Esophagus (tissue), 2 donors: ENCODE measurements around the gene PTPRM. TPM values are rescaled to one million over a fixed set of nuclear protein-coding genes. Genes with fewer than 3 reads are reported as not detected.

Experiments used
- H3K27ac ChIP-seq, 2 donors: one replicate each; pipeline ENCODE4 v1.5.1; 2013; ENCODE audit warnings: low read depth in 2 of 2, mild to moderate bottlenecking in 2 of 2, inconsistent platforms in 1 of 2, low read length in 1 of 2, moderate library complexity in 1 of 2
- H3K27me3 ChIP-seq, 2 donors: one replicate each; pipeline ENCODE4 v1.6.1; 2013; ENCODE audit warnings: low read length in 2 of 2, control low read depth in 1 of 2, mild to moderate bottlenecking in 1 of 2; ENCODE audit not compliant: insufficient read depth in 2 of 2, control insufficient read depth in 1 of 2
- H3K36me3 ChIP-seq, 2 donors: one replicate each; pipeline ENCODE4 v1.6.1; 2013; ENCODE audit warnings: low read length in 1 of 2; ENCODE audit not compliant: control insufficient read depth in 2 of 2, insufficient read depth in 2 of 2
- H3K4me1 ChIP-seq, 2 donors: one replicate each; pipeline ENCODE4 v1.6.1; 2013; ENCODE audit warnings: low read length in 1 of 2; ENCODE audit not compliant: control insufficient read depth in 2 of 2, insufficient read depth in 2 of 2
- H3K4me3 ChIP-seq, 2 donors: one replicate each; pipeline ENCODE4 v1.5.1; 2013; ENCODE audit warnings: low read length in 2 of 2, mild to moderate bottlenecking in 2 of 2, low read depth in 1 of 2, moderate library complexity in 1 of 2
- H3K9me3 ChIP-seq, 2 donors: one replicate each; pipeline ENCODE4 v1.6.1; 2013; ENCODE audit warnings: mild to moderate bottlenecking in 2 of 2, low read depth in 1 of 2, low read length in 1 of 2, moderate library complexity in 1 of 2; ENCODE audit not compliant: control insufficient read depth in 2 of 2, insufficient read depth in 1 of 2
- WGBS, 2 donors: extraction: QIAGEN DNeasy Blood & Tissue Kit; methylation state at CpG; one replicate each; pipeline ENCODE4 v1.1.7; 2013; 5-methylcytosine and 5-hydroxymethylcytosine counted together
- polyA plus RNA-seq, 2 donors: library from polyadenylated mRNA; stranded (reverse); fragments of 200-250 nt; gene quantifications; one replicate each; pipeline ENCODE4 v1.2.3, GENCODE V29; 2013
- donor health status: healthy with polysubstance abuse.
- donor health status: Bipolar disorder and iron deficiency.

PTPRM gene
- polyA plus RNA-seq, 2 donors = 6.3 to 10.4 TPM

DNA sequence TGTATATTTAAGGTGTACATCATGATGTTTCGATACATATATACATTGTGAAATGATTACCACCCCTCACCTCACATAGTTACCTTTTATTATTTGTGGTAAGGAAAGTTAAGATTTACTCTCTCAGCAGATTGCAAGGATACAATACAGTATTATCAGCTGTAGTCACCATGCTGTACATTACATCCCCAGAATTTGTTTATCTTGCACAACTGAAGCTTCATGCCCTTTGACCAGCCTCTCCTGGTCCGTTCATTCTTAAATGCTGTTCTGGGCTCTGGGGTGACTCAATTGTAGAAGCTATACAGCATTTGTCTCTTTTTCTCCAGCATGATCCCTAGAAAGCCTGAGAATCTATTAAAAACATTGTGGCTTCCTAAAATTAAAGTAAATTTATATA lies 90.8 kb downstream of the PTPRM start:
- WGBS, 2 donors = 84 to 93% methylated on average over 2 of the region's 2 CpGs
- Histone ChIP-seq H3K36me3 (no peaks in the 10 kb centered on the region), H3K27me3 (no peaks in the 10 kb centered on the region), H3K4me1 (no peaks in the 10 kb centered on the region), H3K4me3 (no peak overlapping the region), H3K27ac (no peak overlapping the region), H3K9me3 (no peaks in the 10 kb centered on the region)

DNA sequence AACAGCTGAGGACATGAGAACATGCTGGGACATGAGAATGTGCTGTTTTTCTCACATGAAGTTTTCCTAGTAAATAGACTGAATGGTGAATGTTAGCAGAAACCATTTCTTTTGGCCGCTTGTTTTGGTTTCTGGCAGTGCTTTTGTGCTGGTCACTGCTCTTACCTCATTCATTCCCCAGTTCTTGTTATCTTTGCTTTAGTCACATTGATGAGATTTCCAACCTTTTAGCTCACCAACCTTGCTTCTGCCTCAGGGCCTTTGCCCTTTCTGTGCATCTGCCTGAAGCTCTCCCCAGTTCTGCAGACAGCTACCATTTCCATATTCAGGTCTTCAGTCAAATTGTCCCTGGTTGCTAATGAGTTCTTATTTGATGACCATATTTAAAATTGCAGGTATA lies 91.6 kb downstream of the PTPRM start:
- no peaks in the 10 kb centered on the region for H3K4me1 ChIP-seq
- no peak overlapping the region for H3K4me3 ChIP-seq
- H3K36me3 ChIP-seq = no peaks in the 10 kb centered on the region
- 81 to 100% methylated on average over 1 of the region's 1 CpG for WGBS, 2 donors
- H3K9me3 ChIP-seq = no peaks in the 10 kb centered on the region
- no peak overlapping the region for H3K27ac ChIP-seq
- no peaks in the 10 kb centered on the region for H3K27me3 ChIP-seq

DNA sequence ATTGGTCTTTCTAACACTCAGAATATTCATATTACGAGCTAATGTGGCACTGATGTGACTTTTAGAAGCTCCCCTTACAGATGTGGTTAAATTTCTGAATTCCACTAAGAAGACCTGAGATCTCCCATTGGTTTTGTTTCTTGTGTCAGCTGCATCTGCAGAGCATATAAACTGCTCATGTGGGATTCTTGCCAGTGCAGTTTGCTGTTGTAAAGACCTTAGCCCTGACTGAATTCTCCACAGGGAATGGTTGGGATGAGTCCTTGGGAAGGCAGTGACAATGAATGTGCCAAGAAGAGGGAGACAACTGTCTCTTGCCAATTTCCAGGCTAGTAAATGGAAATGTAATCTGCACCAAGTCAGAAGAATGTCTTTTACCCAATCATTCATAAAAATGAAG lies 94.1 kb downstream of the PTPRM start:
- 75 to 83% methylated on average over 1 of the region's 1 CpG for WGBS, 2 donors
- H3K27me3 ChIP-seq = no peaks in the 10 kb centered on the region

DNA sequence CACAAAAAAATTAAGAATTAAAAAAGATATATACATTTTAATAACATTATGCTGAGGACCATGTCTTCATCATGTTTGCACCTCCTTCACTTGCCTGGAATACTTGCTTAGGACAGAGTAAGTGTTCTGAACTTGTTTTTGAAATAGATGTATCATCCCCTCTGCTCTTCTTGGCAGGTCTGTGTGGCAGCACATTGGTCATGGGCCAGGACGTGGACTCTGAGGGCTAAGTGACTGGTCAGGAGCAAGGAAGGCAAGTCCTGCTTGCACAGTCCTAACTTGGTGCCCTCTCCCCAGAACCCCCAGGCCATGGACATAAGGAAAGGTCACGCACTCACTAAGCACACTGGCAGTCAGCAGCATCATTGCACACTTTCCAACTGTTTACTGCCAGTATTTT lies 95.8 kb downstream of the PTPRM start:
- H3K4me3 ChIP-seq = no peak overlapping the region
- H3K27me3 ChIP-seq = no peaks in the 10 kb centered on the region
- no peak overlapping the region for H3K27ac ChIP-seq
- WGBS, 2 donors = 81 to 90% methylated on average over 2 of the region's 2 CpGs
- no peaks in the 10 kb centered on the region for H3K4me1 ChIP-seq
- no peaks in the 10 kb centered on the region for H3K9me3 ChIP-seq
- H3K36me3 ChIP-seq = no peaks in the 10 kb centered on the region

More for the DNA sequence above, 94.1 kb downstream of the PTPRM start:
- Histone ChIP-seq H3K4me1 (no peaks in the 10 kb centered on the region), H3K4me3 (no peak overlapping the region), H3K27ac (no peak overlapping the region), H3K9me3 (no peaks in the 10 kb centered on the region), H3K36me3 (no peaks in the 10 kb centered on the region)

DNA sequence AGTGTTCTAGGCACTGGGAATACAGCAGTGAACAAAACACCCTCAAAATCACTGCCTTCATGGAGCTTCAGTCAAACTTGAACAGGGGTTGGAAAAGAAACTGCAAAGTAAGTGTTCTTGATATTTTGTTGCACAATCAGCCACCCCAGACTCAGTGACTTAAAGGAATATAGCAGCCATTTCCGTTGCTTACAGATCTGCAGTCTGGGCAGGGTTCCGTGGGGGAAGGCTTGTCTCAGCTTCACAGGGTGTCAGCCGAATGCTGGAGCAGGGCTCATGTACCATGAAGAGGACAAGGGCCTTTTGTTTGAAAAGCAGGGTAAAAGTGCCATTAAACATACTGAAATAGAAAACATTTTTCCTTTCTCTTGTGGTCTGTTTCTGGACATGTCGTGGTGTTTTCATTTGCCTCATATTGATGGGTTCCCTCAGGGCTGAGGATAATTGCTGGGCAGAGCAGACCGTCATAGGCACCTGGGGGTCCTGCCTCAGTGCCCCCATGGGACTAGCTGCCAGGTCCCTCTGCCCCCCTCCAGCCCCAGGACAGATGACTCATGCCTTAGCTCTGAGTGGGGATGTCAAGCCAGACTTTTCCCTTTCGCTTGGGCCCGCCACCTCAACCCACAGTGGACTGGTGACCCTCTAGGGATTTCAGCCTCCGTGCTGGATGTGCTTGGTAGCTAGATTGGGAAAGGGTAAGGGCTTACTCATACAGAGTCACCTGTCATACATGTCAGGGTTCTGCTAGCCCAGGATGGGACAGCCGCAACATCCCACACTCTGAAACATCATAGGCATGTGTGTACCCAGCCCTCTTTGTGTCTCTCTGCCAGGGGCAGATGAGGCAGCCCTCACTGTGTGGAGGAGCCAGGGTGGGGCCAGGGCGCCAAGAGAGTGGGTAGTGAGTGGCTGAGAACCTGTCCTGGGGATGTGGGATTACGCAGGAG lies 96.5 kb downstream of the PTPRM start:
- Histone ChIP-seq H3K4me1 (no peaks in the 10 kb centered on the region), H3K27ac (no peak overlapping the region), H3K27me3 (no peaks in the 10 kb centered on the region), H3K9me3 (no peaks in the 10 kb centered on the region), H3K4me3 (no peak overlapping the region), H3K36me3 (no peaks in the 10 kb centered on the region)
- 88 to 89% methylated on average over 11 of the region's 11 CpGs for WGBS, 2 donors

DNA sequence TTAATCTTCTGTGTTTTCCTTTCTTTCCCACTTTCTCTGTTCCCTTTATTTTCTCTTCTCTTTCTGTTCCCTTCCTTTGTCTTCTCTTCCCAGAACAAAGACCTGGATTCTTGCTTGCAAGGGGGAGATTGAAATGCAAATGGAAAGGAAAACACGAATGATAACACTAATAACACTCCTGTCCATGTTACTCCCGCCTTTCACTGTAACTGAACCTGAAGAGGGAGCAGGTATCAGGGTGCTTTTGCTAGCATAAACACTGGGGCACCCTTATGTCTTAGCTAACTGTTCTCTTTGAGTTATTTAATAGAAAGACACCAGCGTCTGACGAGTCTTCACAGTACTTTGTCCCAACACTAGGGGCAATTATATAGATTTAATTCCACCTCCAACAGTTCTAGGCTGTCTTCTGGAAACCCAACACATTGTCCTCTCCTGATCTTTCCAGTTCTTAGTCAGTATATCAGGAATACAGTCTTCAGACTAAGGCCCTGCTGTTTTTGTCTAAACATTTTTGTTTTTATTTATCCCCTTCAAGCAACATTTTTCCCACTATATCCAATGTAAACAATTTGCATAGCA lies 99.2 kb downstream of the PTPRM start:
- H3K9me3 ChIP-seq = no peaks in the 10 kb centered on the region
- H3K27ac ChIP-seq = no peak overlapping the region
- 82 to 84% methylated on average over 4 of the region's 4 CpGs for WGBS, 2 donors
- no peaks in the 10 kb centered on the region for H3K36me3 ChIP-seq
- H3K27me3 ChIP-seq = no peaks in the 10 kb centered on the region
- H3K4me1 ChIP-seq = no peaks in the 10 kb centered on the region
- H3K4me3 ChIP-seq = no peak overlapping the region

DNA sequence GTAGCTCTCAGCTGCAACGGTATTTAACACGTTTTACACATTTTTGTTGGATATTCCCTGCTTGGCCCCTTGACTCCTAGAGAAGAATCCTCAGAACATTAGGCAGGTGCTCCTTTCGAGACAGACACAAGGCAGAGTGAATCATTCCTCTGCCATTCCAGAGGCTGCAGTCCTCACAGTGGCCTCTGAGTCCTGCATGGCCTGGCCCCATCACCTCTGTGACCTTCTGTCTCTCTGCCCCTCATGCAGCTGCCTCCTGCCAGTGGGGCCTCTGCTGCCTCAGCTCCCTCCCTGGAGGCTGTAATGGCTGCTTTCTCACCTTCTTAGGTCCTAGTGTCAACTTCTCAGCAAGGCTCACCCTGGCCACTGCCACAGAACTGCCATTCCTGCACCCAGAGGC lies 101.3 kb downstream of the PTPRM start:
- no peak overlapping the region for H3K4me3 ChIP-seq
- no peaks in the 10 kb centered on the region for H3K9me3 ChIP-seq

DNA sequence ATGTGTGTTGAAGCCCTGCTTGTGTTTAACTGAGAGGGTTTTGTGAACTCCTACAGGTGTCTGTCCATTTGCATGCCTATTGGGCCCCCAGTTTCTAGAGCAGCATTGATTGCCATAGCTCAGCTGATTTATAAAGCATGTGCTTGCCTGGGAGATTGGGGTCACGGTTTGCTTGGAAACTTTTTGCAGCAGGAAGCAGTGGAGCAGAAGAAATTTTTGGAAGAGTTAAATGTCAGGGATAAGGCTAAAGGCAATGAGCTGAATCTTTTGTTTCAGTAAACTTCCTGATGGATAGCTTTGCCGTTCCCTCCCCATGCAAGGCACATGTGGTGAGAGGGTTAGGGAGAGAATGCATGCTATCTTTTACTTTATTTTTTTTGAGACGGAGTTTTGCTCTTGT lies 102.2 kb downstream of the PTPRM start:
- H3K4me3 ChIP-seq = no peak overlapping the region
- no peaks in the 10 kb centered on the region for H3K4me1 ChIP-seq
- no peak overlapping the region for H3K27ac ChIP-seq
- 79 to 82% methylated on average over 3 of the region's 3 CpGs for WGBS, 2 donors
- no peaks in the 10 kb centered on the region for H3K9me3 ChIP-seq
- no peaks in the 10 kb centered on the region for H3K36me3 ChIP-seq
- H3K27me3 ChIP-seq = no peaks in the 10 kb centered on the region

More for the DNA sequence above, 101.3 kb downstream of the PTPRM start:
- Histone ChIP-seq H3K27me3 (no peaks in the 10 kb centered on the region), H3K36me3 (no peaks in the 10 kb centered on the region), H3K27ac (no peak overlapping the region), H3K4me1 (no peaks in the 10 kb centered on the region)
- WGBS, 2 donors = 87 to 90% methylated on average over 3 of the region's 3 CpGs

DNA sequence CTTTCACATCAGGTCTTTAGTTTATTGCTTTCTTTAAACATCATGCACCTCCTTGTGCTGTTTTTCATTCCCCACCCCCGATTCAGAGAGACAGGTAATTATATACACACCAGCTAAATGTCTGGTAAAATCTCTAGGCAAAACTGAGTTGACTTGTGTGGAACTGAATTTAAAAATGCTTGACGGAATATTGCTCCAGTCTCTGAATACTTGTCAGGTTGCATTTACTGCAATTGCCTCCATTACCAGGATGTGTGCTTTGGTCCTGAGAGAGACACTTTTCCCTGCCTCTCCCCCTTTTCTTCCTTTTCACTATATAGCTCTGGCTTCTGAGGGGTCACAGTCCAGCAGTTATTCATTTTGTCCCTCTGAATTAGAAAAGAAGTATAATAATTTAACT lies 104.0 kb downstream of the PTPRM start:
- WGBS, 2 donors = 78 to 87% methylated on average over 2 of the region's 2 CpGs
- no peak overlapping the region for H3K4me3 ChIP-seq
- H3K36me3 ChIP-seq = no peaks in the 10 kb centered on the region
- H3K4me1 ChIP-seq = no peaks in the 10 kb centered on the region
- H3K27me3 ChIP-seq = no peaks in the 10 kb centered on the region
- H3K27ac ChIP-seq = no peak overlapping the region
- H3K9me3 ChIP-seq = no peaks in the 10 kb centered on the region
